Activated CD4-positive, CD25-positive, alpha-beta regulatory T cell treated with anti-CD3 and anti-CD28 coated beads, Interleukin-2, amount 50 U/mL, for 72 hours (primary cell): Measurements from ENCODE around the gene HAAO.
A peak's percentile ranks its signal among the peaks of the same experiment; 100 is the strongest.

ENCODE experiments used
- DNase-seq: peaks from one replicate; pipeline ENCODE4 v3.0.0; 2021

HAAO gene

DNA sequence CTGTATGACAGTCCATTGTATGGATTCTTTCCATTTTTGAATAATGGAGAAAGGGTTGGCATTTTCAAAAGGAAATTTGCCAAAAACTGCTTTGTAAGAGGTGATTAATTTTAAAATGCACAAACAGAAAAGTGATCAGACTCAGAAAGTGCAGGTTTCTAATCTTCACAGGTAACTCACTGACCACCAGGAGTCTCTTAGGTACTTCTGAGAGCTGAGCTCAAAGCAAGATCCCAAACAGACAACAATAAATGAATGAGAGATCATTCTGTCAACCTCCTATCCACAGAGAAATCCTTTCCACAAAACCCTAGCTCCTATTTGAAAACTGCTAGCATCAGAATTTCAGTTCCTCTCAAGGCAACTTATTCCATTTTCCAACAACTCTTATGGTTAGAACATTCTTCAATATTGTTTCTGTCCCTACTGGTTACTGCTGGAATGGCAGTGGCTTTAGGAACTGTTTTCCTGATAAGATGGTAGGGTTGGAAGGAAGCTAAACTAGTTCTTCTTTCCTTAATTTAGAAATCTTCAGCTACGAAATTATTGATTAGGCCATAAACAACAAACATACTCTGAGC lies 20.6 kb upstream of the HAAO start:
- no peak for DNase-seq

DNA sequence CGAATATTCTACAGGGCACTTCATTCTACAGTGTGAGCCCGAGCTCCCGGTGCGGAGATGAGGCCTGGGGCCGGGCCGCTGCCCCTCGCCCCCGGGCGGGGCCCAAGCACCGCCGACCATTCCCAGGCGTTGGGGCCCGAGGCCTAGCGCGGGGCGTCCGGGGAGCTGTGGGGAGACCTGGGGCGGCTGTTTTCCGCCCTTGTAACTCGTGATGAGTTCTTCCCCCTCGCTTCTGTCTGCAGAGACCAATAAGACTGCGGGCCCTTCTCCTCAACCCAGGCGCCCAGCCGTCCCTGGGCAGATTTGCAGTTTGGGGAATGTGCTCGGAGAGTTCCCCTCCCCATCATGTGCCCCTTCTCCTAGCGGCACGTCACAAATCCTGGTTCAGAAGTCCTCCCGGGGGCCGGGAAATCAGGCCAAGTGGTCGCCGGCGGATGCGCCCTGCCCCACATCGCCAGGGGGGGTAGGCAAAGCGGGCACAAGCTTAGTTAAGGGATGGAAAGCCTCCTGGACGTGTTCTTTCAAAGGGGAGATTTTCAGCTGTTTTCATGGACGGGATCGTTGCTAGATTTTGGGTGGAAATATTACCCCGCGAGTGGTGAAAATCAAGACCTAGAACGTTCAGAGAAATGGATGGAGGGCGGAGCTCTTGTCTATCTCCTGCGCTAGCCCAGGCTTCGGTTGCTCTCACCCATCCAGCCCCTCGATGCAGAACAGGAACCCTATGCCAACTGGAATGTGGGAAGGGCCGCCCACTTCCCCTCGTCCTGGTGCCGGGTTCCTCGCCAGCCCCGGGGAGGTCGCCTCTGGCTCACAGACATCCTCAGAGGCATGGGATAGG lies 18.8 kb upstream of the HAAO start:
- no peak for DNase-seq

DNA sequence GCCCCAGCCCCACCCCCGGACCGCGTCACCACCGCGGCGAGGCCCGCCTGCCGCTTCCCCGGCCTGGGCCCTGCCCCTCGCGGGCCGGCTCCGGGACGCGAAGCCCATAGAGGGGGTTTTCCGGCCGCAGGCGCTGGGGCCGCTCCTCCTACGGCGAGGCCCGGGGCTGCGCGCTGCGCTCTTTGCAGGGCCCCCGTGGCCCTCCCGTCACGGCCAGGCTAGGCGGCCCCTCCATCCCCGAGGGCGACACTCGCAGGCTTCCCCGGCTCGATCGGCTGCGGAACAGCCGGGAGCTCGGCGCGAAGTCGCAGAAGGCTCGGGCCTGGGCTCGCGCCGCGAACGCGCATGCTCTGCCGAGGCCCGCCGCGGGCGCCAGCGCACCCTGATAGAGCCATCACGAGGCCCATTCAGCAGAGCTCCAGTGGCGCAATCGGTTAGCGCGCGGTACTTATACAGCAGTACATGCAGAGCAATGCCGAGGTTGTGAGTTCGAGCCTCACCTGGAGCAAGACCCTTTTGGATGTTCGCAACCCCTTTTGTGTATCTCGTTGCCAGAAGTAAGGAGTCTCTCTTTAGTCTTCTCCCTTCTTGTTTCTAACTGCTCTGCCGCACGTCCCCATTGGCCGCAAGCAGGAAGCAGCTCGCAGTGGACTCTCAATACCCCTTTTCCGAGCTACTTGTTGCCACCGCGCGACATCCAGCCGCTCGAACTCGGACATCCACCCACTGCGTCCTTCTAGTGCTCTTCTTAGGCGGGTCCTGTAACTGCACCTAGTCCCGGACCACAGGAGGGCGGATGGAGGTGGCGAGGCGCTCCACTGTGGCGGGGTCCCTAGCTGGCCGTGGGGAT lies 18.0 kb upstream of the HAAO start:
- peak; percentile 98 for DNase-seq

DNA sequence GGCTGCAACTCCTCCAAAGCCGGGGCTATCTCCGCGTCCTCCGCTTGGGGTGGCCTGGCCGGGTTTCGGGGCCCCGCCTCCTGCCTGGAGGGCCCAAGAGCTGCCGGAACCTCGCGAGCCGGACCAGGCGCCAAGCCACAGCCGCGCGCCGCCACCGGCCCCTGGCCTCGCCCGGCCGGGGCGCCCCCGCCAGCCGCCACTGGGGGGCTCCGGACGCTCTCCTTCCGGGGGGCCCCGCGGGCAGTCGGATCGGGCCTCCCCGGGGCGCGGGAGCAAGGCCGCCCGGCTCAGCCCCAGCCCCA lies 17.4 kb upstream of the HAAO start:
- DNase-seq = no peak

DNA sequence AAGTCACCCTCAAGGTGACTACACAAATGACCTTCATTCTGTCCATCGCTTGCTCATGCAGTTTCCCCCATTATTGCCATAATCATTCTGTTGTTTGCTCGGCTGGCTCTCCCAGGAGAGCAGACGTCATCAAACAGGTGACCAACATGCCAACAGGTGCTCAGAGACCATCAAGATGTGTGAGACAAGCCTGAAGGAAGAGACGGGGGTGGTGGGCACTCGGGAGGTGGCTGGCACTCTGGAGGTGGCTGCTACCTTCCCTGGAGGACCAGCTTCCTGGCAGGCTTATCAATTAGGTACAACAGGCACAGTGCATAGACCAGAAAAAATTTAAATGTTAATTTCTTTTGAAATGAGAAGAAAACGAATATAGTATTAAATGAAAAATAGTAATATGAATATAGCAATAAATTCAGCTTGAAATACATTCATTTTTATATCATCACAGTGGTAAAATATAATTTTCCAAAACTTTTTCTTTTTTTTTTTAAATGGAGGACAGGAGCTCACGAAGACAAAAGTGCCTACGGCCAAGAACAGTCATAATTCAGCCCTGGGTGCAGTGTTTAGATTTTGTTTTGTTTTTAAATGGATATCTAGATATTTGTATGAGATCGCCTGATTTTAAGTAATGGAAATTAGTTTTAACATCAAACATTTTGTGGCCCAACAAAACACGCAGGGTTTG lies 16.9 kb upstream of the HAAO start:
- no peak for DNase-seq

DNA sequence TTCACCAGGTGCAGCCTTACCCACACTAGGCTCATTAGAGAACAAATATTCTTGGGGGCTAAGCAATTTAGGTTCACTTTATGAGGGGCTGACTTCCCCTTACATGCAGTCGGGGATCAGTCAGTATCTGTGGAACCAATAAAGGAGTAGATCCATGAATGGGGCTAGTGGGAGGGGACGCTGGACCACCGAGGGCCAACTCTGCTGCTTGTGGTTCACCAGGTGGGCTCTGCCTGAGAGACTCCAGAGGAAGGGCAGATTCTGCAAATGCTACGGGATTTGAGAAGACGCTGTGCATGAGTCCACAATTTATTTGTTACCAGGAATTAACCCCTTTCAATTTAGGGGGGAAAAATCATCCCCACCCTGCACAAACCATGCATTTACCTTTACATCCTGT lies 15.9 kb upstream of the HAAO start:
- DNase-seq = no peak

DNA sequence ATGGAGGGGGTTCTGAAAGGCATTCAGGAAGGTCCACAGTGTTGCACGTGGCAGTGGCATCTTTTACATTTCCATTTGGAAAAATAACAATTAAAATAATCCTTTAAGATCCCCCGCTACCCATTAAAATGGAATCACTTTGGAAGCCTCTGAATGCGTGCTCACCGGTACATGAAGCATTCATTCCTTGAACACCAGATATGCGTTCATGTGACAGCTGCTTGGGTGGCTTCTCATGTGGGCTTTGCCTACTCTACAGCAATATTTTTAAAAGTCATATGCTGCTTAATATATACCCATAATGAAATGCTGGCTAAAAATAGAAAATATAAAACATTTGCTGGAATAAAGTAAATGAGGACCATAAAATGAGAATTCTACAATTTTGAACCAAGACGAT lies 14.4 kb upstream of the HAAO start:
- DNase-seq = no peak

DNA sequence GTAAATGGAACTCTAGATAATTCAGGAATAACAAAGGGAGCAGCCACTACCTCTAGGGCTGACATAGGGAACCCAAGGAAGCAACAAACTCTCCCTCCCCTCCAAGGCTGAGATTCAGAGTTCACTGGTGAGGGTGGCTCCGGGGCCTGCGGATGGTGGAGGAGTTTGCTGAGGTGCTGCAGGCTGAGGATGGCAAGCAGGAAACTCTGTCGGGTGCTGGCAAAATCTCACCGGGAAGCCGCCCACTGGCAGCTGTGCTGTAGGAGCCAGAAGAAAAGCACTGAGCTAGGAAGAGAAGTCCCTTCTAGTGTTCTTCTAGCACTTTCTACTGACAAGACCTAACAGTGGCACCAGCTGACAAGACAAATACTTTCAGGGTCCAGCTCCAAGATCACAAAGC lies 12.5 kb upstream of the HAAO start:
- DNase-seq = no peak

DNA sequence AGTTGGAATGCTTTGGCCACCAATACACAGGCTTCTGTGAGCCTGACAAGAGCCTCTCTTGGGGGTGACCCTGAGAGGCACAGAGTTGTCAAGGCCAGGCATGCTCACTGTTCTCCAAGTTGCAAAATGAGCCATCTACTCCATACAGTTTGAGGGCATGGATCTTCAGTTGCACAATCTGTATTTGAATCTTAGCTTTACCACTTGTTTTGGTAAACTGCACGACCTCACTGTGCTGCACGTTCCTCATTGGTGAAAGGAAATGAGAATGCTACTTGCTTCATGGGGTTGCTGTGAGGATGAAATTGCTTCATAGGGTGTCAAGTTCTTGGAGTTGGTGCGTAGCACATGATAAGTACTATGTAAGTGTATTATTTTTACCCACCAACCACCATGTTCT lies 12.0 kb upstream of the HAAO start:
- no peak for DNase-seq

DNA sequence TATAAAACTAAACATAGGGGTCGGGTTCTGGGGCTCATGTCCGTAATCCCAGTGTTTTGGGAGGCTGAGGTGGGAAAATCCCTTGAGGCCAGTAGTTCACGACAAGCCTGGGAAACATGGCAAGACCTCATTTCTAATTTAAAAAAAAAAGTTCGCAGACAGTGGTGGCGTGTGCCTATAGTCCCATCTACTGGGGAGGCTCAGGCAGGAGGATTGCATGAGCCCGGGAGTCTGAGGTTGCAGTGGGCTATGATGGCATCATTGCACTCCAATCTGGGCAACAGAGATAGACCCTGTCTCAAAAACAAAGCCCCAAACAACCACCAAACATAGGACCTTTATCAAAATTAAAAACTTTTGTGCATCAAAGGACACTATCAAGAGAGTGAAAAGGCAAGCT lies 9.8 kb upstream of the HAAO start:
- DNase-seq = no peak

DNA sequence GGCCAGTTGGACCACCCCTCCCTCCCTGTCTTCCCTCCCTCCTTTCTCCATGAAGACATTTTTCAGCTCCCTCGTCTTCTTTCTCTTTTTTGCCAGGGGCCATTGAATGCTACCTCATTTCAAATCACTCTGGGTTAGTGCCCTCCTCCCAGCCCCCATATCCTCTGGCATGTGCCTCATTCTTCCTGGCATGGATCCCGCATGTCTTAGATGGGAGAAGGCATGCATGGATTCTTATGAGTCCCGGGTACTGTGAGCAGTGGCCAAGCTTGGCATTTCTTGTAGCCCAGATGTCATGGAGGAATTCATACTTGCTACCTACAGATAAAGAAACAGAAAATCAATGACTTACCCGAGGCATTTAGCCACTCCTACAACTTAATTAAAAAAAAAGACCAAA lies 9.0 kb upstream of the HAAO start:
- DNase-seq = no peak

DNA sequence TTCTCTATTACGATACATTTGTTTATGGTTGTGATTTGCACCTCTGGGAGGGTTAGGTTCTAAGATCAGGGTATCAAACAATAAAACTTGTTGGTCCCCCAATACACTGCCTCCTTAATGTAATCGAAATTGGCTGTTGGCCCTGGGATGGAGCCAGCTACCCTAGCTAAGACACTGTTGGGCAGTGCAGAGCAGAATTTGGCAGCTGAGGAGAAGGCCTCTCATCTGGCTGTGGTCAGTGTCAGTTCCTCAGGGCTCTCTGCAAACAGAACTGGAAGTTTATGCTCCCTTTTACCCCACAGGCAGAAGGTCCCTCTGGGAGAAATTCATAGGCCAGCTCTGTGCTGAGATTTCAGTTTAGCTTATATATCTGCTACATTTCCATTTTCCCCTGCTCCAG lies 8.6 kb upstream of the HAAO start:
- DNase-seq = no peak

DNA sequence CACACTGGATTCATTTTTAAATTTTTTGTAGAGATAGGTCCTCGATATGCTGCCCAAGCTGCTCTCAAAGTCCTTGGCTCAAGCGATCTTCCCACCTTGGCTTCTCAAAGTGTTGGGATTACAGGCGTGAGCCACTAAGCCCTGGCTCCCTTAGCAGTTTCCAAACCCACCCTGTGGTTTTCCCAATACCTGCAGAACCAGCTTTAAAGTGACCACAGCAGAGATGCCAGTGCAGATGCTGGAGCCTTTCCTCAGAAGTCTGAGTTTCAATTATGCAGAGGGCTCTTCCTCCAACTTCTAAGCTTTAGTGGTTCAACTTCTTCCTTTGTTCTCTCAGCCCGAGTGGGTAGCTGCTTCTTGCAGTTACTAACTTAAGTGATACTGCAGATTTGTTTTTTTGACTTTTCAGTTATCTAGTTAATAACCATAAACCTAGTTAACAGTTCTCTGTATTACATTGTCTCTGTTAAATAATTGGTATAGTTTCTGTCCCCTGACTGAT lies 8.1 kb upstream of the HAAO start:
- DNase-seq = no peak

DNA sequence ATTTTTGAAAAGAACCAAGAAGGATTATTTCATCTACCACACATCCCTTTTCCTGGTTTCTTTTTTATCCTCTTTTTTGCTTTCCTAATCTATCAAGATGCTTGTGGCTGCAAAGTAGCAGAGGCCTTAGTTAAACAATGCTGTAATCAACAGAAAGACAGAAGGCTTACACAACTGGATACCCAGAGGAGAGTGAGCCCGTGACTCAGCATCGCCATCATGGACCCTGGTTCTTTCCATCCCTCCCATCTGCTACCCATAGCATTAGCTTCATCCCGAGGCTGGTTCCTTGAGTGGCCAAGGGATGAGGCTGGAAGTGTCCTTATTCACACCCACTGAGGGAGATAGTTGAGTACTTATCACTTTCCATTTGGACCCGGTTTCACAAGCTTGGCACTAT lies 7.5 kb upstream of the HAAO start:
- DNase-seq = no peak

DNA sequence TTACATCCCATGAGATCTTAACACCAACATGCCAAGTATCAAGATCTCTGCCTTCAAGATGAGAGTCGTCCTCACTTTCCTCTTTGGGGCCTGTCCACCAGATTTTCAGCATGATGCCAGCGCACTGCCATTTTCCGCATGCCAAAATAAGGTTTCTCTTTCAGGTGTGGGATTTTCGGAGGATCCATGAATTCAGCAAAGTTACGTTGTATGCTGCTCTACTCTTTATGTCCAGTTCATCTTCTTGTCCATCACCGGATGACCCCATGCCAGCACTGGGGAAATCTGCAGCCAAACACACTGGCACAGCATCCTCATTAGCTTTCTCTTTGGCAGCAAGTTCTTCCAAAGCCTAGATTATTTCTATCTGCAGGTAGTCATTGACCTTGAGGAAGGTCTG lies 4.9 kb upstream of the HAAO start:
- DNase-seq = no peak

DNA sequence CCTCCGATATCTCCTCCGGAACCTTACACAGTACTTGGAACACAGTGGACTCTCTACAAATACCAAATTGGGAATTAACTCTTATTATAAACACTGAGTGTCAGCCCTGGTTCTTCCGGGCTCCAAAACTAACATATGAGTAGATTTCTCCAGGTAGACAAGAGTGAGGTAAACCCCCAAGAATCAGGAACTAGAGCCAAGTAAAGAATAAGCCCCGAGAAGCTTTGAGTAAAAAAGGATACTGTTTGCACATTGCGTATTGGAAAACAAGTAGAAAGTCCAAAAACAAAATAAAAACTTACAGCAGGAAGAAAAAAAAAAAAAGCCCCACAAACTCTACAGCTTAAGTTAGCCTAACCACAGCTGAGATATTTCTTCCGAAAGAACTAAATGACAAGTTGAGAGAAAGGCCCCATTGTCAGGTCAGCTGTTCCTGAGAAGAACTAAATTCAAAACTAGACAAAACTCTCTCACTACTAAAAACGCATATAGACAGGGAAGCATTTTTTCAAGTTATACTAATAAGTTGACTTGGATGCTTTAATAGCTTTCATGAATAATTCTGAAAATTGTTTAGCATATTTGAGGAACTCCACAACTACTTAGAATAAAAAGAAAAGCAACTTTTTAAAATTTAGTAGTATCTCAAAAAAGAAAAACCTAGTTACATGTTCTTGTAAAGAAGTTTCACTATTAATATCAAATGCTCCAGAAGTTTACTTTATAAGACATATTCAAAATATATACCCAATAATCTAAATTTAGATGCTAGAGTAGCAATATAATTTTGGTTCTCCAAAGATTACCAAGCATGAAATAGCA lies 4.3 kb upstream of the HAAO start:
- no peak for DNase-seq

DNA sequence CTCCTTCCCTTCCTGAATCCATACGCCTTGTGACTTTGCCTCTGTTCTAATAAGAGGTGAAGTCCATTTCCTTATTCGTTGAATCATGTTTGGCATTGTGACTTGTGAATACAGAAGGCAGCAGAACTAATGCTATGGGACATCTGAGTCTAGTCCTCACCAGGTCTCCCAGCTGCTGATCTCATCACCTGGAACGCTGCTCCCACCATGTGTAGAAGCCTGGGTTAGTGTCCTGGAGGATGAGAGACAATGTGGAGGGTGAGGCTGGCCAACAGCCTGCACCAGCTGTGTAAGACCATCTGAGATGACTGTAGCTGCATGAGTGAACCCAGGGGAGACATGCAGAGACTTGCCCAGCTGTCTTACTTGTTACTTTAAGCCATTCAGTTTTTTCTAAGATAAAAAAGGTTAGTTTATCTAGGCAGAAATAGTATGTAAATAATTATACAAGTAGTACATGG lies 3.5 kb upstream of the HAAO start:
- no peak for DNase-seq

DNA sequence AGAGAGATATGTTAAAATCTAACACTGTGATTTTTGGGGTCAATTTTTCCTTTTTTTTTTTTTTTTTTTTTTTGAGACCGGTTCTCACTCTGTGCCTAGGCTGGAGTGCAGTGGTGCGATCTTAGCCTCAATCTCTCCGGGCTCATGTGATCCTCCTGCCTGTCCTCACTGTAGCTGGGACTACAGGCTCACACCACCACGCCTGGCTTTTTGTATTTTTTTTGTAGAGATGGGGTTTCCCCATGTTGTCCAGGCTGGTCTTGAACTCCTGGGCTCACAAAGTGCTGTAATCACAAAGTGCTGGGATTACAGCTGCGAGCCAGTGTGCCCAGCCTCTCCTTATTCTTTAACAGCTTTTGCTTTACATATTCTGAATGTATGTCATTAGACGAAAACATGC lies 2.9 kb upstream of the HAAO start:
- DNase-seq = no peak

DNA sequence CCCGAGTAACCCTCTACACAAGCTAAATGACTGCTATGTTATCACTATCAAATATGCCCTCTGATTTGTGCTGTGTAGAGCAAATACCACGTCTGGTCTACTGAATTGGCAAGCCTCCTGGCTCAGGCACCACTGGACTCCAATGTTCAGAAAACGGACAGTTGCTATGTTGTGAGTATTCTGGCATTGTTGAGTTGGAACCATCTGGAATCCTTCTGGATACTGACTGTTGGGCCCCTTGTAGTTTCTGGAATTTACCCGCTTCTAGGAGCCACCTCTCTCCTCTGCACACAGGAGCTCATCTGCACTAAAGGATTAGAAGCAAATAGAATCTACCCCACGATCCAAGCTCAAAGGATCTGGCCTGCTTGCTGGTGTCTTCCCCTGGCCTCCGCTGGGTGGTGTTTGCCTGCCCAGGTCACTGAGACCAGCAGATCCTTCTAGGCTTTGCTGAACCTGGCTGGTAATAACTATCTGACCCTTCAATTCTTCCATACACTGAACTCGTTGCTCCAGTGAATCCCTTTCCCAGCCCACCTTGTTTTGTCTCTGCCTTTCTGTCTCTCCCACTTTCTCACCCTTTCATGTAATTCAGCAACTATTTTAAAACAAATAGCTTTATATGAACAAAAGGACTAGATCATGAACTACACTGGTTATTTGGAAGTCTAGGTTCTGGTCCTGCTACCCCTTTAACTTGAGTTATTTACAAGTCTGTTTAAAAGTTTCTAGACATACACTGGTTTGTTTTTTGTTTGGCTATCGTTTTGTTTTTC lies 2.1 kb upstream of the HAAO start:
- no peak for DNase-seq

DNA sequence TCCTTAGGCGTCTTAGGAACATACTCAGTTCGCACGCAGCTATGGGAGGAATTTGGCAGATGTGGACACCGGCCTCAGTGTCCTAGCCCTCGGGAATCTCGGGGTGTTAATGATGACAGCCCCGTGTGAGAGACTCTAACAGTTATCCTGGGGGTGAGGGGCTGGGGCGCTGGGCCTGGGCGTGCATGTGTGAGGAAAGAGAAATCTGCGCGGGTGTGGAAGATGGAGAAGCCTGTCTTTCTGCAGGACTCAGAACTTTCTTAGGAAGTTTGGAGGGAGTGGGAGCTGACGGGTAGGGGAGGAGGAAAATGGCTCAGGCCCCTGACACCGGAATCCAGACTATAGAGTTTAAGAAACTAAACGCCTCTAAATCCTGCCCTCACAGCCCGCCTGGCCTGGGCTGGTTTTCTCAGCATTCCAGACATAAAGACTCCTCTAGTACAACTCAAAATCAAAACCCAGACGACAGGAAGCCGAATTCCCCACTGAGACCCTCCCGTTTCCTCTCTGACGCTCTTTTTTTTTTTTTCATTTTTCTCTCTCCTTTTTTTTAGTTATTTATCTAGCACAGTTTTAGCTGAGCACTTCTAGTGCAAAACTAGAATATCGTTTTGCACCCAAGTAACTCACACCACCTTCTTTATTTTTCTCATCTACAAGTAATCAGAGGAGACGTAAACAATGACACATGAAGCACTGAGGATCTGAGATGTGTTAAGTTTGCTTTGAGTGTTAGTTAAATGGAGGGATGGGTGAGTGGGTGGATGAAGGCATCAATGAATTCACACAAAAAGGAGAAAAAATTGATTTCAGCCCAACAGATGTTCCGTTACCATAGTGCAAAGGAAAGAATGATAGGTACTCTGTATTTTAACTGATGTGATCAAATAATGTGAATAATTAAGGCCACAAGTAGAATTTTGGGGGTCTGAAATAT lies 1.2 kb upstream of the HAAO start:
- DNase-seq = no peak
